Trophoblast cell (in vitro differentiated cells and primary cell): ENCODE results near the gene MCU.

Source experiments
- DNase-seq, 2 donors: peaks; one replicate each; pipeline ENCODE4 v3.0.0-alpha.2; 2016
- H2AFZ ChIP-seq: 2 replicates; pipeline ENCODE4 v1.6.1; 2013; ENCODE audit warnings: low read length, moderate library complexity, mild to moderate bottlenecking; ENCODE audit not compliant: insufficient read depth, poor library complexity
- H2AK5ac ChIP-seq: 2 replicates; pipeline ENCODE4 v1.6.1; 2013; ENCODE audit warnings: mild to moderate bottlenecking, low read length
- H2BK120ac ChIP-seq: 2 replicates; pipeline ENCODE4 v1.6.1; 2013; ENCODE audit warnings: low read length, mild to moderate bottlenecking, moderate library complexity; ENCODE audit not compliant: insufficient read depth, poor library complexity
- H2BK12ac ChIP-seq: 2 replicates; pipeline ENCODE4 v1.6.1; 2013; ENCODE audit warnings: mild to moderate bottlenecking, low read length, moderate library complexity
- H2BK5ac ChIP-seq: 2 replicates; pipeline ENCODE4 v1.6.1; 2013; ENCODE audit warnings: low read length, low read depth, moderate library complexity, mild to moderate bottlenecking; ENCODE audit not compliant: poor library complexity
- H3K14ac ChIP-seq: 2 replicates; pipeline ENCODE4 v1.6.1; 2013; ENCODE audit warnings: mild to moderate bottlenecking, low read length
- H3K18ac ChIP-seq: 2 replicates; pipeline ENCODE4 v1.6.1; 2013; ENCODE audit warnings: mild to moderate bottlenecking, low read length
- H3K23ac ChIP-seq: 2 replicates; pipeline ENCODE4 v1.6.1; 2013; ENCODE audit warnings: low read length
- H3K27ac ChIP-seq: 2 replicates; pipeline ENCODE4 v1.5.1; 2013; ENCODE audit warnings: low read depth, mild to moderate bottlenecking, inconsistent platforms, low read length, moderate library complexity
- H3K27me3 ChIP-seq: 2 replicates; pipeline ENCODE4 v1.6.1; 2013; ENCODE audit warnings: inconsistent platforms, mild to moderate bottlenecking, low read length, moderate library complexity; ENCODE audit not compliant: insufficient read depth
- H3K36me3 ChIP-seq, 2 experiments: 1 replicate in 1 of 2; 2 replicates in 1 of 2; pipeline ENCODE4 v1.6.1; 2013; ENCODE audit warnings: low read length in 2 of 2, mild to moderate bottlenecking in 2 of 2, moderate library complexity in 1 of 2; ENCODE audit not compliant: insufficient read depth in 2 of 2, control insufficient read depth in 1 of 2
- H3K4ac ChIP-seq: 2 replicates; pipeline ENCODE4 v1.6.1; 2013; ENCODE audit warnings: low read depth, mild to moderate bottlenecking, low read length, moderate library complexity
- H3K4me1 ChIP-seq, 2 experiments: 1 replicate in 1 of 2; 2 replicates in 1 of 2; pipeline ENCODE4 v1.6.1; 2013; ENCODE audit warnings: low read length in 2 of 2, mild to moderate bottlenecking in 2 of 2, moderate library complexity in 1 of 2; ENCODE audit not compliant: insufficient read depth in 2 of 2, control insufficient read depth in 1 of 2
- H3K4me2 ChIP-seq: 2 replicates; pipeline ENCODE4 v1.6.1; 2013; ENCODE audit warnings: inconsistent platforms, mild to moderate bottlenecking, low read length, moderate library complexity
- H3K4me3 ChIP-seq: 2 replicates; pipeline ENCODE4 v1.5.1; 2013; ENCODE audit warnings: mild to moderate bottlenecking, low read depth, low read length, inconsistent platforms
- H3K79me1 ChIP-seq: one replicate; pipeline ENCODE4 v1.6.1; 2013; ENCODE audit warnings: low read length
- H3K79me2 ChIP-seq: 2 replicates; pipeline ENCODE4 v1.6.1; 2013; ENCODE audit warnings: low read length, mild to moderate bottlenecking; ENCODE audit not compliant: control insufficient read depth, insufficient read depth, poor library complexity
- H3K9ac ChIP-seq: 2 replicates; pipeline ENCODE4 v1.6.1; 2013; ENCODE audit warnings: mild to moderate bottlenecking, low read length
- H3K9me3 ChIP-seq: 2 replicates; pipeline ENCODE4 v1.6.1; 2013; ENCODE audit warnings: low read depth, mild to moderate bottlenecking, control low read depth, inconsistent platforms, low read length; ENCODE audit not compliant: insufficient read depth
- H4K12ac ChIP-seq: 2 replicates; pipeline ENCODE4 v1.6.1; 2013; ENCODE audit warnings: low read depth, mild to moderate bottlenecking, low read length, moderate library complexity
- H4K8ac ChIP-seq: 2 replicates; pipeline ENCODE4 v1.6.1; 2013; ENCODE audit warnings: low read depth, mild to moderate bottlenecking, low read length, moderate library complexity
- H4K91ac ChIP-seq: one replicate; pipeline ENCODE4 v1.6.1; 2013; ENCODE audit warnings: low read depth, mild to moderate bottlenecking, low read length, moderate library complexity
- WGBS: extraction: QIAGEN DNeasy Blood & Tissue Kit; methylation state at CpG from one replicate; pipeline ENCODE4 v1.1.7; 2013; ENCODE audit warnings: missing lambda C conversion rate; ENCODE audit not compliant: insufficient read length, insufficient coverage; ENCODE audit errors: extremely low coverage; 5-methylcytosine and 5-hydroxymethylcytosine counted together

Gene MCU

GRCh38 chr10:72793752-72794151 is 101.8 kb downstream of the MCU start:
- Histone ChIP-seq H3K23ac (no peak overlapping the region), H2AFZ (no peak overlapping the region), H3K4me1 (peaks cover 0 to 2% of the 10 kb centered on the region in 2 experiments), H3K27ac (no peak overlapping the region), H3K79me2 (no peaks in the 10 kb centered on the region), H2BK5ac (no peak overlapping the region), H2AK5ac (no peak overlapping the region), H3K9ac (no peak overlapping the region), H2BK120ac (no peak overlapping the region), H4K8ac (no peak overlapping the region), H3K27me3 (no peaks in the 10 kb centered on the region), H3K4ac (no peak overlapping the region), H3K4me2 (no peak overlapping the region), H4K91ac (no peak overlapping the region), H3K9me3 (no peaks in the 10 kb centered on the region), H4K12ac (no peak overlapping the region), H2BK12ac (no peak overlapping the region), H3K14ac (no peak overlapping the region), H3K4me3 (no peak overlapping the region), H3K36me3 (no peaks in the 10 kb centered on the region), H3K18ac (no peak overlapping the region), H3K79me1 (peaks cover 3% of the 10 kb centered on the region)
- DNase-seq: no peak
- no CpG with 5 or more reads among the region's 1 CpG for WGBS

- Histone ChIP-seq H3K4me1 (peaks cover 0 to 2% of the 10 kb centered on the region in 2 experiments), H3K27ac (no peak overlapping the region), H2BK12ac (no peak overlapping the region), H3K79me1 (peaks cover 3% of the 10 kb centered on the region), H3K27me3 (no peaks in the 10 kb centered on the region), H3K9me3 (no peaks in the 10 kb centered on the region), H3K4me3 (no peak overlapping the region), H4K91ac (no peak overlapping the region), H4K8ac (no peak overlapping the region), H4K12ac (no peak overlapping the region), H3K4me2 (no peak overlapping the region), H2AFZ (no peak overlapping the region), H3K4ac (no peak overlapping the region), H3K23ac (no peak overlapping the region), H2BK120ac (no peak overlapping the region), H2BK5ac (no peak overlapping the region), H3K9ac (no peak overlapping the region), H2AK5ac (no peak overlapping the region), H3K36me3 (no peaks in the 10 kb centered on the region), H3K18ac (no peak overlapping the region), H3K79me2 (no peaks in the 10 kb centered on the region), H3K14ac (no peak overlapping the region)
- no peak for DNase-seq
- no CpG with 5 or more reads among the region's 2 CpGs for WGBS
These were observed 102.3 kb downstream of the MCU start for GRCh38 chr10:72794260-72794659.

- no peak overlapping the region for H2AK5ac ChIP-seq
- no peaks in the 10 kb centered on the region for H3K27me3 ChIP-seq
- no peak overlapping the region for H3K4me2 ChIP-seq
- no peak overlapping the region for H2AFZ ChIP-seq
- DNase-seq: no peak
- no peak overlapping the region for H4K8ac ChIP-seq
- WGBS: no CpG with 5 or more reads among the region's 3 CpGs
- H4K91ac ChIP-seq: no peak overlapping the region
- no peak overlapping the region for H3K4me3 ChIP-seq
- H2BK120ac ChIP-seq: no peak overlapping the region
- peaks cover 0 to 2% of the 10 kb centered on the region in 2 experiments for H3K4me1 ChIP-seq
- no peak overlapping the region for H3K4ac ChIP-seq
- no peak overlapping the region for H3K18ac ChIP-seq
- H3K23ac ChIP-seq: no peak overlapping the region
- H3K27ac ChIP-seq: no peak overlapping the region
- no peak overlapping the region for H4K12ac ChIP-seq
- H3K14ac ChIP-seq: no peak overlapping the region
- H2BK12ac ChIP-seq: no peak overlapping the region
- no peaks in the 10 kb centered on the region for H3K9me3 ChIP-seq
- no peak overlapping the region for H3K9ac ChIP-seq
- H3K36me3 ChIP-seq: no peaks in the 10 kb centered on the region
- H3K79me1 ChIP-seq: peaks cover 3% of the 10 kb centered on the region
- no peaks in the 10 kb centered on the region for H3K79me2 ChIP-seq
- no peak overlapping the region for H2BK5ac ChIP-seq
These were observed 104.1 kb downstream of the MCU start for GRCh38 chr10:72796042-72796441.

GRCh38 chr10:72796538-72796937 is 104.6 kb downstream of the MCU start:
- Histone ChIP-seq H3K4me3 (no peak overlapping the region), H3K4me2 (no peak overlapping the region), H3K27me3 (no peaks in the 10 kb centered on the region), H2BK5ac (no peak overlapping the region), H3K9me3 (no peaks in the 10 kb centered on the region), H4K12ac (no peak overlapping the region), H3K79me2 (no peaks in the 10 kb centered on the region), H2BK12ac (no peak overlapping the region), H2BK120ac (no peak overlapping the region), H3K4ac (no peak overlapping the region), H3K27ac (no peak overlapping the region), H3K14ac (no peak overlapping the region), H3K9ac (no peak overlapping the region), H3K79me1 (peaks cover 3% of the 10 kb centered on the region), H3K4me1 (peaks cover 0 to 2% of the 10 kb centered on the region in 2 experiments), H4K91ac (no peak overlapping the region), H2AFZ (no peak overlapping the region), H2AK5ac (no peak overlapping the region), H4K8ac (no peak overlapping the region), H3K18ac (no peak overlapping the region), H3K23ac (no peak overlapping the region), H3K36me3 (no peaks in the 10 kb centered on the region)
- WGBS: no CpG with 5 or more reads among the region's 4 CpGs
- no peak for DNase-seq
